Measurements from ENCODE around the gene EPB41L4B.

The EPB41L4B gene

GRCh38 chr9:109276469-109277440 lies 44.1 kb downstream of the EPB41L4B start:
- Mint-ChIP-seq H3K27ac (no peak overlapping the region), H3K27me3 (ENCODE audit: low read depth) (peaks cover 28% of the 10 kb centered on the region), H3K4me3 (no peak overlapping the region), H3K9me3 (no peaks in the 10 kb centered on the region), H3K36me3 (ENCODE audit: low read depth) (no peaks in the 10 kb centered on the region), H3K4me1 (ENCODE audit: low read depth) (no peaks in the 10 kb centered on the region)

- H3K36me3 Mint-ChIP-seq (ENCODE audit: low read depth) = no peaks in the 10 kb centered on the region
- H3K27me3 Mint-ChIP-seq (ENCODE audit: low read depth) = peaks cover 20% of the 10 kb centered on the region
- H3K9me3 Mint-ChIP-seq = no peaks in the 10 kb centered on the region
- peaks cover 2% of the 10 kb centered on the region for H3K4me1 Mint-ChIP-seq (ENCODE audit: low read depth)
- no peak overlapping the region for H3K27ac Mint-ChIP-seq
- no peak overlapping the region for H3K4me3 Mint-ChIP-seq
These were observed 45.8 kb downstream of the EPB41L4B start for GRCh38 chr9:109274884-109275730.

GRCh38 chr9:109273869-109274268 lies 47.0 kb downstream of the EPB41L4B start:
- H3K36me3 Mint-ChIP-seq (ENCODE audit: low read depth) = no peaks in the 10 kb centered on the region
- peaks cover 16% of the 10 kb centered on the region for H3K27me3 Mint-ChIP-seq (ENCODE audit: low read depth)
- no peak overlapping the region for H3K27ac Mint-ChIP-seq

GRCh38 chr9:109272745-109273144 lies 48.1 kb downstream of the EPB41L4B start:
- peaks cover 10% of the 10 kb centered on the region for H3K27me3 Mint-ChIP-seq (ENCODE audit: low read depth)
- H3K4me1 Mint-ChIP-seq (ENCODE audit: low read depth) = peaks cover 2% of the 10 kb centered on the region
- no peaks in the 10 kb centered on the region for H3K36me3 Mint-ChIP-seq (ENCODE audit: low read depth)
- H3K27ac Mint-ChIP-seq = no peak overlapping the region
- H3K9me3 Mint-ChIP-seq = no peaks in the 10 kb centered on the region
- H3K4me3 Mint-ChIP-seq = no peak overlapping the region

More at GRCh38 chr9:109273869-109274268, 47.0 kb downstream of the EPB41L4B start:
- peaks cover 2% of the 10 kb centered on the region for H3K4me1 Mint-ChIP-seq (ENCODE audit: low read depth)
- no peaks in the 10 kb centered on the region for H3K9me3 Mint-ChIP-seq
- H3K4me3 Mint-ChIP-seq = no peak overlapping the region

GRCh38 chr9:109272045-109272444 lies 48.8 kb downstream of the EPB41L4B start:
- Mint-ChIP-seq H3K27ac (no peak overlapping the region), H3K4me1 (ENCODE audit: low read depth) (peaks cover 2% of the 10 kb centered on the region), H3K9me3 (peaks cover 4% of the 10 kb centered on the region), H3K36me3 (ENCODE audit: low read depth) (no peaks in the 10 kb centered on the region), H3K4me3 (no peak overlapping the region), H3K27me3 (ENCODE audit: low read depth) (peaks cover 8% of the 10 kb centered on the region)

- Mint-ChIP-seq H3K27ac (no peak overlapping the region), H3K36me3 (ENCODE audit: low read depth) (no peaks in the 10 kb centered on the region), H3K4me3 (no peak overlapping the region), H3K27me3 (ENCODE audit: low read depth) (peaks cover 6% of the 10 kb centered on the region), H3K4me1 (ENCODE audit: low read depth) (peaks cover 2% of the 10 kb centered on the region), H3K9me3 (peaks cover 6% of the 10 kb centered on the region)
These were observed 49.6 kb downstream of the EPB41L4B start for GRCh38 chr9:109270971-109271925.

GRCh38 chr9:109270441-109270840 lies 50.4 kb downstream of the EPB41L4B start:
- Mint-ChIP-seq H3K36me3 (ENCODE audit: low read depth) (no peaks in the 10 kb centered on the region), H3K27me3 (ENCODE audit: low read depth) (peaks cover 6% of the 10 kb centered on the region), H3K9me3 (peaks cover 6% of the 10 kb centered on the region), H3K4me3 (no peak overlapping the region), H3K4me1 (ENCODE audit: low read depth) (peaks cover 2% of the 10 kb centered on the region), H3K27ac (no peak overlapping the region)

- Mint-ChIP-seq H3K4me1 (ENCODE audit: low read depth) (peaks cover 2% of the 10 kb centered on the region), H3K36me3 (ENCODE audit: low read depth) (no peaks in the 10 kb centered on the region), H3K27ac (no peak overlapping the region), H3K4me3 (no peak overlapping the region), H3K27me3 (ENCODE audit: low read depth) (peaks cover 6% of the 10 kb centered on the region), H3K9me3 (peaks cover 6% of the 10 kb centered on the region)
These were observed 51.0 kb downstream of the EPB41L4B start for GRCh38 chr9:109269839-109270238.

- Mint-ChIP-seq H3K27ac (no peak overlapping the region), H3K9me3 (peaks cover 6% of the 10 kb centered on the region), H3K4me3 (no peak overlapping the region), H3K4me1 (ENCODE audit: low read depth) (peaks cover 2% of the 10 kb centered on the region), H3K27me3 (ENCODE audit: low read depth) (peaks cover 10% of the 10 kb centered on the region), H3K36me3 (ENCODE audit: low read depth) (no peaks in the 10 kb centered on the region)
These were observed 51.8 kb downstream of the EPB41L4B start for GRCh38 chr9:109269081-109269480.

- Mint-ChIP-seq H3K9me3 (peaks cover 6% of the 10 kb centered on the region), H3K27ac (no peak overlapping the region)
These were observed 53.3 kb downstream of the EPB41L4B start for GRCh38 chr9:109267555-109267954.

GRCh38 chr9:109264877-109265587 lies 55.8 kb downstream of the EPB41L4B start:
- H3K4me1 Mint-ChIP-seq (ENCODE audit: low read depth) = no peaks in the 10 kb centered on the region
- peaks cover 6% of the 10 kb centered on the region for H3K9me3 Mint-ChIP-seq
- H3K4me3 Mint-ChIP-seq = no peak overlapping the region
- no peak overlapping the region for H3K27ac Mint-ChIP-seq
- H3K36me3 Mint-ChIP-seq (ENCODE audit: low read depth) = no peaks in the 10 kb centered on the region
- H3K27me3 Mint-ChIP-seq (ENCODE audit: low read depth) = peaks cover 14% of the 10 kb centered on the region

More at GRCh38 chr9:109267555-109267954, 53.3 kb downstream of the EPB41L4B start:
- peaks cover 14% of the 10 kb centered on the region for H3K27me3 Mint-ChIP-seq (ENCODE audit: low read depth)
- H3K4me3 Mint-ChIP-seq = no peak overlapping the region
- H3K36me3 Mint-ChIP-seq (ENCODE audit: low read depth) = no peaks in the 10 kb centered on the region
- peaks cover 2% of the 10 kb centered on the region for H3K4me1 Mint-ChIP-seq (ENCODE audit: low read depth)

- Mint-ChIP-seq H3K4me3 (no peak overlapping the region), H3K27ac (no peak overlapping the region), H3K27me3 (ENCODE audit: low read depth) (peaks cover 18% of the 10 kb centered on the region), H3K9me3 (peaks cover 6% of the 10 kb centered on the region), H3K4me1 (ENCODE audit: low read depth) (no peaks in the 10 kb centered on the region), H3K36me3 (ENCODE audit: low read depth) (no peaks in the 10 kb centered on the region)
These were observed 57.5 kb downstream of the EPB41L4B start for GRCh38 chr9:109263358-109263757.

- no peak overlapping the region for H3K27ac Mint-ChIP-seq
- no peaks in the 10 kb centered on the region for H3K9me3 Mint-ChIP-seq
- H3K36me3 Mint-ChIP-seq (ENCODE audit: low read depth) = no peaks in the 10 kb centered on the region
- peaks cover 15% of the 10 kb centered on the region for H3K27me3 Mint-ChIP-seq (ENCODE audit: low read depth)
- no peak overlapping the region for H3K4me3 Mint-ChIP-seq
- H3K4me1 Mint-ChIP-seq (ENCODE audit: low read depth) = no peaks in the 10 kb centered on the region
These were observed 62.2 kb downstream of the EPB41L4B start for GRCh38 chr9:109258481-109259302.

Data from T-helper 1 cell treated with Interleukin-12 subunit alpha and Interleukin-12 subunit beta and Interleukin-4 antibody, amounts not matched to agents 30 μg/mL and 1 μg/mL, for 36 hours (primary cell).